Gastroesophageal sphincter (tissue), 3 donors: Measurements from ENCODE around the gene CT45A5.
"Not testable (repeated sequence)": the region's sequence is repeated elsewhere in the genome, so short reads cannot be mapped to it uniquely, and the experiment has no call there.

Source experiments
- EP300 ChIP-seq: sonication (generic); formaldehyde crosslinking; IDR thresholded peaks from one replicate; pipeline ENCODE4 v1.6.1; 2017; ENCODE audit warnings: antibody characterized with exemption, mild to moderate bottlenecking
- POLR2A ChIP-seq, 2 donors: fragments of 450-650 bp; IDR thresholded peaks; one replicate each; pipeline ENCODE4 v1.6.1; 2017; ENCODE audit warnings: antibody characterized with exemption in 2 of 2, mild to moderate bottlenecking in 2 of 2, moderate library complexity in 1 of 2
- POLR2AphosphoS5 ChIP-seq: sonication (generic); formaldehyde crosslinking; IDR thresholded peaks from one replicate; pipeline ENCODE4 v1.6.1; 2017; ENCODE audit warnings: antibody characterized with exemption
- TF ChIP-seq, protein P1 (sequence below), 4 experiments: fragments of 200-600 bp in 2 of 4; fragments of 450-650 bp in 2 of 4; sonication (generic) in 1 of 4; IDR thresholded peaks; one replicate each; pipeline ENCODE4 v1.5.1; 2017 to 2019; ENCODE audit warnings: antibody characterized with exemption in 4 of 4, mild to moderate bottlenecking in 2 of 4, moderate library complexity in 2 of 4

DNA sequence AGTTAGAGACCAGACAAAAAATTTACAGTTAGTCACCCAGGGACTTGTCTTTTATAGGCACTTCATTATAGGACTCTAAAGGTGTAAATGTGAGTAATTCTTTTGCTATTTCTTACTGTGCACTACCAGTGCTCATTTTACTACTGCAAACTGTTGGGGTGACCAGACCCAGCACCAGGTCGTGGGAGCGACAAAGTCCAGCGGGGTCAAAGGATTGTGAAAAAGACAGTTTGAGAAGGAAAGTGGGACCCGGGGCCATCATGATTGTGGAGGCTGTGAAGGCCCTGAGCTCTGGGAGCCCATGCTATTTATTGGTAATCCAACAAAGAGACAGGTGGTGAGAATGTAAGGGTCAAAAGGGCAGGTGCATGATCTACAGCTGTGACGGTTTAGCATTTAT, 50.6 kb downstream of the CT45A5 start:
- TF ChIP-seq, protein P1, sequence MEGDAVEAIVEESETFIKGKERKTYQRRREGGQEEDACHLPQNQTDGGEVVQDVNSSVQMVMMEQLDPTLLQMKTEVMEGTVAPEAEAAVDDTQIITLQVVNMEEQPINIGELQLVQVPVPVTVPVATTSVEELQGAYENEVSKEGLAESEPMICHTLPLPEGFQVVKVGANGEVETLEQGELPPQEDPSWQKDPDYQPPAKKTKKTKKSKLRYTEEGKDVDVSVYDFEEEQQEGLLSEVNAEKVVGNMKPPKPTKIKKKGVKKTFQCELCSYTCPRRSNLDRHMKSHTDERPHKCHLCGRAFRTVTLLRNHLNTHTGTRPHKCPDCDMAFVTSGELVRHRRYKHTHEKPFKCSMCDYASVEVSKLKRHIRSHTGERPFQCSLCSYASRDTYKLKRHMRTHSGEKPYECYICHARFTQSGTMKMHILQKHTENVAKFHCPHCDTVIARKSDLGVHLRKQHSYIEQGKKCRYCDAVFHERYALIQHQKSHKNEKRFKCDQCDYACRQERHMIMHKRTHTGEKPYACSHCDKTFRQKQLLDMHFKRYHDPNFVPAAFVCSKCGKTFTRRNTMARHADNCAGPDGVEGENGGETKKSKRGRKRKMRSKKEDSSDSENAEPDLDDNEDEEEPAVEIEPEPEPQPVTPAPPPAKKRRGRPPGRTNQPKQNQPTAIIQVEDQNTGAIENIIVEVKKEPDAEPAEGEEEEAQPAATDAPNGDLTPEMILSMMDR (IDR thresholded peaks at IDR 0.05): not testable (repeated sequence)
- TF ChIP-seq POLR2AphosphoS5; EP300; POLR2A (IDR thresholded peaks at IDR 0.05): not testable (repeated sequence)
